Upper lobe of left lung (tissue), 4 donors: ENCODE data around the gene CCDC17.

ENCODE experiments used
- POLR2A ChIP-seq, 4 donors: fragments of 450-650 bp; IDR thresholded peaks; one replicate each; pipeline ENCODE4 v1.5.1; 2016 to 2017; ENCODE audit warnings: antibody characterized with exemption in 4 of 4, mild to moderate bottlenecking in 2 of 4
- POLR2AphosphoS5 ChIP-seq, 2 donors: sonication (generic); formaldehyde crosslinking; IDR thresholded peaks; one replicate each; pipeline ENCODE4 v1.5.1; 2017; ENCODE audit warnings: antibody characterized with exemption in 2 of 2
- TF ChIP-seq, protein P1 (sequence below), 6 experiments: fragments of 450-650 bp in 4 of 6; fragments of 200-600 bp in 2 of 6; sonication (generic) in 2 of 6; IDR thresholded peaks; one replicate each; pipeline ENCODE4 v1.5.1; 2016 to 2019; ENCODE audit warnings: antibody characterized with exemption in 6 of 6

DNA sequence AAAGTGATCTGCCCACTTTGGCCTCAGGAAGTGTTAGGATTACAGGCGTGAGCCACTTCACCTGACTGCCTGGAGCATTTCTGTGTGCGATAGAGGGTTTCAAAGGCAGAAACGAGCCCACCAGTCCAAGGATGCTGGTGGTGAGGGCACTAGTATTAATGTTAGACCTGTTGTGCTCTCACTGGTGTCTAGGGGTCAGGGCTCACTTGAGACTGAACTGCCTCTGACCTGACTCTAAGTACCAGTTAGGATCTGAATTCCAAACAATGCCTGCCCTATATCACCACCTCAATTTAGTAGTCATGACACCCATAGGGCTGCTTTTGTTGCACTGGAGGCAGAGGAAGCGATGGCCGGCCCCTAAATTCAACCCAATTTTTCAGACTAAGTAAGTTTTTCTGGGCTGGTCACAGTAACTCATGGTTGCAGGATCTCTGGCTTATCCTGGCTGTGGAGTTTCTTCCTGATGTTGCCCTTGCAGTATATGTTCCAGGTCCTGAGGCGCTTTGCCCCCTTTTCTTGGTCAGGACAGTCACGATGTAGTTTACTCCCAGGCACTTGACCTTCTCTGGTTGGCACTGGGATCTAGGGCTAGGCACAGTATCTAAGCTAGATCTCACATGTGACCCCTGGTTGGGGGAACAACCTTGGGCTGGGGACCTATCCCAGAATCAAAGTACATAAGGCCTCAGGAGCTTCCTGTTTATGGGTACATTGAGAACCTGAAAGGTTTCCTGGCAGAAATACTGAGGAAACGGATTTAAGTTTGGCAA lies 4.5 kb downstream of the CCDC17 start:
- TF ChIP-seq, protein P1, sequence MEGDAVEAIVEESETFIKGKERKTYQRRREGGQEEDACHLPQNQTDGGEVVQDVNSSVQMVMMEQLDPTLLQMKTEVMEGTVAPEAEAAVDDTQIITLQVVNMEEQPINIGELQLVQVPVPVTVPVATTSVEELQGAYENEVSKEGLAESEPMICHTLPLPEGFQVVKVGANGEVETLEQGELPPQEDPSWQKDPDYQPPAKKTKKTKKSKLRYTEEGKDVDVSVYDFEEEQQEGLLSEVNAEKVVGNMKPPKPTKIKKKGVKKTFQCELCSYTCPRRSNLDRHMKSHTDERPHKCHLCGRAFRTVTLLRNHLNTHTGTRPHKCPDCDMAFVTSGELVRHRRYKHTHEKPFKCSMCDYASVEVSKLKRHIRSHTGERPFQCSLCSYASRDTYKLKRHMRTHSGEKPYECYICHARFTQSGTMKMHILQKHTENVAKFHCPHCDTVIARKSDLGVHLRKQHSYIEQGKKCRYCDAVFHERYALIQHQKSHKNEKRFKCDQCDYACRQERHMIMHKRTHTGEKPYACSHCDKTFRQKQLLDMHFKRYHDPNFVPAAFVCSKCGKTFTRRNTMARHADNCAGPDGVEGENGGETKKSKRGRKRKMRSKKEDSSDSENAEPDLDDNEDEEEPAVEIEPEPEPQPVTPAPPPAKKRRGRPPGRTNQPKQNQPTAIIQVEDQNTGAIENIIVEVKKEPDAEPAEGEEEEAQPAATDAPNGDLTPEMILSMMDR (IDR thresholded peaks at IDR 0.05): no peak
- TF ChIP-seq POLR2A (IDR thresholded peaks at IDR 0.05) (no peak), POLR2AphosphoS5 (IDR thresholded peaks at IDR 0.05) (peak in 1 of 2 donors; percentile 8)
